Subcutaneous adipose tissue (tissue), 4 donors: ENCODE data around the gene KHDRBS1. TPM values are rescaled to one million over a fixed set of nuclear protein-coding genes. Genes with fewer than 3 reads are reported as not detected.

Experiments used
- CTCF ChIP-seq: fragments of 450-650 bp; IDR thresholded peaks from one replicate; pipeline ENCODE4 v1.5.1; 2016; ENCODE audit warnings: low read depth, mild to moderate bottlenecking, control low read depth, antibody characterized with exemption, moderate library complexity
- total RNA-seq, 4 donors: library from RNA; depleted of rRNA; stranded (reverse); fragments of >200 nt; gene quantifications; one replicate each; pipeline ENCODE4 v1.1.0, GENCODE V29; 2016

KHDRBS1 gene
- total RNA-seq, 4 donors from 2014 or later: 56.4 to 92.9 (median 63.2) TPM

- no peak for TF ChIP-seq CTCF
Measured at GRCh38 chr1:32068957-32069588, 55.4 kb downstream of the KHDRBS1 start.

GRCh38 chr1:32071758-32072621 lies 58.3 kb downstream of the KHDRBS1 start:
- TF ChIP-seq CTCF: no peak

- no peak for TF ChIP-seq CTCF
Measured at GRCh38 chr1:32072622-32073298, 59.1 kb downstream of the KHDRBS1 start, which contains the start of gene TMEM39B. Gene TMEM39B (plus strand): TSS chr1:32072939. CDS start chr1:32073048, 109 bp downstream.

GRCh38 chr1:32073299-32074229 lies 59.9 kb downstream of the KHDRBS1 start:
- TF ChIP-seq CTCF: no peak

GRCh38 chr1:32074841-32075240 lies 61.2 kb downstream of the KHDRBS1 start:
- TF ChIP-seq CTCF: no peak

GRCh38 chr1:32077451-32077850 lies 63.8 kb downstream of the KHDRBS1 start:
- no peak for TF ChIP-seq CTCF
